HepG2 (cell line): ENCODE results near the gene GLIPR1. TPM values are rescaled to one million over a fixed set of nuclear protein-coding genes. Genes with fewer than 3 reads are reported as not detected.

Experiments
- CBX5 ChIP-seq: sonication (generic); formaldehyde crosslinking; IDR thresholded peaks from 2 replicates; pipeline ENCODE4 v1.4.0; 2020; ENCODE audit warnings: missing genetic modification reagents, borderline replicate concordance
- FUBP1 ChIP-seq: sonication (generic); formaldehyde crosslinking; IDR thresholded peaks from 2 replicates; pipeline ENCODE4 v1.5.1; 2020; ENCODE audit warnings: missing genetic modification reagents, mild to moderate bottlenecking, borderline replicate concordance
- GABPA ChIP-seq, 2 experiments: IDR thresholded peaks; 2 replicates each; pipeline ENCODE4 v1.6.1; 2011 to 2016; ENCODE audit warnings: low read depth in 2 of 2, low read length in 1 of 2, missing biosample characterization in 1 of 2, missing genetic modification characterization in 1 of 2
- KLF6 ChIP-seq: IDR thresholded peaks from 2 replicates; pipeline ENCODE4 v1.8.0; 2016; ENCODE audit warnings: missing biosample characterization, missing genetic modification reagents
- KLF9 ChIP-seq: IDR thresholded peaks from 2 replicates; pipeline ENCODE4 v1.6.1; 2016; ENCODE audit warnings: low read depth
- MAFK ChIP-seq, 2 experiments: IDR thresholded peaks in 1 of 2; conservative IDR thresholded peaks in 1 of 2; 2 replicates each; pipeline ENCODE4 v1.6.1; 2011; ENCODE audit warnings: improper control_type of control experiment in 2 of 2, low read length in 2 of 2
- NFIC ChIP-seq: IDR thresholded peaks from 2 replicates; pipeline ENCODE4 v1.6.1; 2012; ENCODE audit warnings: mild to moderate bottlenecking, low read length, inconsistent platforms
- NFKBIZ ChIP-seq: IDR thresholded peaks from 2 replicates; pipeline ENCODE4 v1.6.1; 2018; ENCODE audit warnings: missing genetic modification reagents, missing compliant biosample characterization
- NR2F2 ChIP-seq: IDR thresholded peaks from 2 replicates; pipeline ENCODE4 v1.6.1; 2012; ENCODE audit warnings: low read depth, inconsistent platforms, borderline replicate concordance
- POLR2AphosphoS5 ChIP-seq: IDR thresholded peaks from 2 replicates; pipeline ENCODE4 v1.6.1; 2012; ENCODE audit warnings: low read depth, low read length
- PPARG ChIP-seq: conservative IDR thresholded peaks from 2 replicates; pipeline ENCODE4 v1.6.1; 2016; ENCODE audit warnings: missing biosample characterization, missing genetic modification reagents
- ZBTB33 ChIP-seq: sonication (generic); formaldehyde crosslinking; IDR thresholded peaks from 2 replicates; pipeline ENCODE4 v1.4.0; 2020; ENCODE audit warnings: missing genetic modification reagents
- ZNF468 ChIP-seq: sonication (generic); formaldehyde crosslinking; IDR thresholded peaks from 2 replicates; pipeline ENCODE4 v1.8.0; 2022; ENCODE audit warnings: mild to moderate bottlenecking, moderate library complexity, missing genetic modification reagents
- ZNF556 ChIP-seq: sonication (generic); formaldehyde crosslinking; IDR thresholded peaks from 2 replicates; pipeline ENCODE4 v1.4.0; 2020; ENCODE audit warnings: mild to moderate bottlenecking, missing genetic modification reagents, borderline replicate concordance
- ZNF772 ChIP-seq: sonication (generic); formaldehyde crosslinking; IDR thresholded peaks from 2 replicates; pipeline ENCODE4 v1.5.0; 2020; ENCODE audit warnings: mild to moderate bottlenecking, missing genetic modification reagents
- polyA plus RNA-seq, 8 experiments: library from polyadenylated mRNA; depleted of rRNA in 3 of 8; stranded (reverse) in 7 of 8; unstranded in 1 of 8; fragments of >200 nt; fragmentation: Illumina TruSeq in 4 of 8; extraction: Trizol in 4 of 8; gene quantifications; 2 replicates each; pipeline versions ENCODE4 v1.2.1 to v1.2.3, GENCODE V29; 2011 to 2016; ENCODE audit warnings: low read depth in 4 of 8, missing spikeins in 1 of 8, mixed read lengths in 1 of 8; ENCODE audit not compliant: insufficient read depth in 1 of 8
- total RNA-seq, 5 experiments: library from RNA; depleted of rRNA; stranded (reverse); fragments of >200 nt; fragmentation: Illumina TruSeq; extraction: Trizol; gene quantifications; 2 replicates each; pipeline ENCODE4 v1.2.3, GENCODE V29; 2016; ENCODE audit warnings: low read depth in 1 of 5
- TF ChIP-seq, protein P1 (sequence below): sonication (generic); formaldehyde crosslinking; IDR thresholded peaks from 2 replicates; pipeline ENCODE4 v1.5.1; 2020; ENCODE audit warnings: mild to moderate bottlenecking, missing genetic modification reagents, borderline replicate concordance
- TF ChIP-seq, protein P2 (sequence below): sonication (generic); formaldehyde crosslinking; IDR thresholded peaks from 2 replicates; pipeline ENCODE4 v1.4.0; 2020; ENCODE audit warnings: missing genetic modification reagents

GLIPR1 gene
- total and polyA plus RNA-seq, 2 of the 13 experiments (the other 11 are each of a cell fraction or from before 2014, with no cell fraction given), result 1.9 to 5.0 TPM

- TF ChIP-seq FUBP1 (CRISPR knock-in tag), result no peak
- TF ChIP-seq ZNF468 (CRISPR knock-in tag), result no peak
- TF ChIP-seq KLF9, result peak; percentile 93
- TF ChIP-seq NFKBIZ (CRISPR knock-in tag), result 0 out of 2 replicates have a peak, but pooled peaks have one; percentile 76
- TF ChIP-seq KLF6, result 0 out of 2 replicates have a peak, but pooled peaks have one; percentile 42
- peak; percentile 97 for TF ChIP-seq ZNF556 (CRISPR knock-in tag)
- peak; percentile 63; the same call in 1 of the 2 replicates for TF ChIP-seq NR2F2
- TF ChIP-seq POLR2AphosphoS5, result peak; percentile 84
- no peak for TF ChIP-seq MAFK (conservative IDR thresholded peaks at IDR 0.05 in 1 of 2, IDR thresholded peaks at IDR 0.05 in 1 of 2; ENCODE audit: low read length in 2 of 2)
- TF ChIP-seq GABPA (IDR thresholded peaks at IDR 0.05; ENCODE audit: low read depth, low read length), result peak; percentile 98
- TF ChIP-seq GABPA (CRISPR knock-in tag; IDR thresholded peaks at IDR 0.05; ENCODE audit: low read depth), result peak; percentile 100
- TF ChIP-seq NFIC, result peak; percentile 66; the same call in 1 of the 2 replicates
- TF ChIP-seq, protein P1, sequence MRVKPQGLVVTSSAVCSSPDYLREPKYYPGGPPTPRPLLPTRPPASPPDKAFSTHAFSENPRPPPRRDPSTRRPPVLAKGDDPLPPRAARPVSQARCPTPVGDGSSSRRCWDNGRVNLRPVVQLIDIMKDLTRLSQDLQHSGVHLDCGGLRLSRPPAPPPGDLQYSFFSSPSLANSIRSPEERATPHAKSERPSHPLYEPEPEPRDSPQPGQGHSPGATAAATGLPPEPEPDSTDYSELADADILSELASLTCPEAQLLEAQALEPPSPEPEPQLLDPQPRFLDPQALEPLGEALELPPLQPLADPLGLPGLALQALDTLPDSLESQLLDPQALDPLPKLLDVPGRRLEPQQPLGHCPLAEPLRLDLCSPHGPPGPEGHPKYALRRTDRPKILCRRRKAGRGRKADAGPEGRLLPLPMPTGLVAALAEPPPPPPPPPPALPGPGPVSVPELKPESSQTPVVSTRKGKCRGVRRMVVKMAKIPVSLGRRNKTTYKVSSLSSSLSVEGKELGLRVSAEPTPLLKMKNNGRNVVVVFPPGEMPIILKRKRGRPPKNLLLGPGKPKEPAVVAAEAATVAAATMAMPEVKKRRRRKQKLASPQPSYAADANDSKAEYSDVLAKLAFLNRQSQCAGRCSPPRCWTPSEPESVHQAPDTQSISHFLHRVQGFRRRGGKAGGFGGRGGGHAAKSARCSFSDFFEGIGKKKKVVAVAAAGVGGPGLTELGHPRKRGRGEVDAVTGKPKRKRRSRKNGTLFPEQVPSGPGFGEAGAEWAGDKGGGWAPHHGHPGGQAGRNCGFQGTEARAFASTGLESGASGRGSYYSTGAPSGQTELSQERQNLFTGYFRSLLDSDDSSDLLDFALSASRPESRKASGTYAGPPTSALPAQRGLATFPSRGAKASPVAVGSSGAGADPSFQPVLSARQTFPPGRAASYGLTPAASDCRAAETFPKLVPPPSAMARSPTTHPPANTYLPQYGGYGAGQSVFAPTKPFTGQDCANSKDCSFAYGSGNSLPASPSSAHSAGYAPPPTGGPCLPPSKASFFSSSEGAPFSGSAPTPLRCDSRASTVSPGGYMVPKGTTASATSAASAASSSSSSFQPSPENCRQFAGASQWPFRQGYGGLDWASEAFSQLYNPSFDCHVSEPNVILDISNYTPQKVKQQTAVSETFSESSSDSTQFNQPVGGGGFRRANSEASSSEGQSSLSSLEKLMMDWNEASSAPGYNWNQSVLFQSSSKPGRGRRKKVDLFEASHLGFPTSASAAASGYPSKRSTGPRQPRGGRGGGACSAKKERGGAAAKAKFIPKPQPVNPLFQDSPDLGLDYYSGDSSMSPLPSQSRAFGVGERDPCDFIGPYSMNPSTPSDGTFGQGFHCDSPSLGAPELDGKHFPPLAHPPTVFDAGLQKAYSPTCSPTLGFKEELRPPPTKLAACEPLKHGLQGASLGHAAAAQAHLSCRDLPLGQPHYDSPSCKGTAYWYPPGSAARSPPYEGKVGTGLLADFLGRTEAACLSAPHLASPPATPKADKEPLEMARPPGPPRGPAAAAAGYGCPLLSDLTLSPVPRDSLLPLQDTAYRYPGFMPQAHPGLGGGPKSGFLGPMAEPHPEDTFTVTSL, result no peak; the same call in 1 of the 2 replicates
- TF ChIP-seq ZBTB33 (CRISPR knock-in tag), result peak; percentile 52; the same call in 1 of the 2 replicates
- TF ChIP-seq, protein P2, sequence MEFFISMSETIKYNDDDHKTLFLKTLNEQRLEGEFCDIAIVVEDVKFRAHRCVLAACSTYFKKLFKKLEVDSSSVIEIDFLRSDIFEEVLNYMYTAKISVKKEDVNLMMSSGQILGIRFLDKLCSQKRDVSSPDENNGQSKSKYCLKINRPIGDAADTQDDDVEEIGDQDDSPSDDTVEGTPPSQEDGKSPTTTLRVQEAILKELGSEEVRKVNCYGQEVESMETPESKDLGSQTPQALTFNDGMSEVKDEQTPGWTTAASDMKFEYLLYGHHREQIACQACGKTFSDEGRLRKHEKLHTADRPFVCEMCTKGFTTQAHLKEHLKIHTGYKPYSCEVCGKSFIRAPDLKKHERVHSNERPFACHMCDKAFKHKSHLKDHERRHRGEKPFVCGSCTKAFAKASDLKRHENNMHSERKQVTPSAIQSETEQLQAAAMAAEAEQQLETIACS, result no peak
- TF ChIP-seq PPARG, result peak; percentile 48
- TF ChIP-seq CBX5, result peak; percentile 82; the same call in 1 of the 2 replicates
- TF ChIP-seq ZNF772 (CRISPR knock-in tag), result peak; percentile 85; the same call in 1 of the 2 replicates
Observed at GRCh38 chr12:75511116-75512048, 30.8 kb downstream of the GLIPR1 start, which contains the start of gene KRR1 (continued).
